Measurements from ENCODE around the gene LPP. TPM values are rescaled to one million over a fixed set of nuclear protein-coding genes. Genes with fewer than 3 reads are reported as not detected.

LPP gene
- total and polyA plus RNA-seq, 9 of the 15 experiments (the other 6 are each of a cell fraction or from before 2014, with no cell fraction given) = 0.07 to 0.18 TPM; not detected in 7

DNA sequence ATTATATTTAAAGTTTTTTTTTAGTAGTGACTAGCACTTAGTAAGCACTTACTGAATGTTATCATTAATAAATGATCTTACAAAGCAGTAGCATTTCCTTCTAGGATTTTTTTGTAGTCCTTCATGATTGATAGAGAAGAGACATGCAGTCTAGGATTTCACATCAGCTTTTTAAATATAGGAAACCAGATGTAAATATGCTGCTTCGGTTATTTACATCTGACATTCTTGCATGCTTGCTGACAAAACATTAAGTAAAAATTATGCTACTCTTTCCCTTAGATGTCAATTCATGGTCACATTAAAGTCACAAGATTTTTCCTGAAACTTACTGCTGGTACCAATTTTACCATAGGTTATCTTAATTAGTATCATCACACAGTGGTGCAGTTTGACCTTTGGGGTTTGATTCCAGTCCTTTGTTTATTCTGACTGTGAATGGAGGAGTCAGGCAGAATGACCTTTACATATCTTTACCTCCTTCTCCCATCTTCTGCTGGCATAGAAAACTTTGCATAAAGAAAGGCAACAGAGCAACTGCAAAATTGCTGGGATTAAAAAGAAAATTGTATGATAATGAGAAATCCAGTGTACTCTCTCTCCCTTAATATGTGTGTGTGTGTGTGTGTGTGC, 286.5 kb downstream of the LPP start:
- H3K27me3 ChIP-seq (ENCODE audit: control insufficient read depth in 2 of 2, insufficient read depth in 2 of 2, low read length in 2 of 2) = no peaks in the 10 kb centered on the region
- in situ Hi-C loops (cut with MboI) (no loop called here), intact Hi-C loops (cut with micrococcal nuclease) (no loop called here)
- DNase-seq (ENCODE audit: extremely low read depth in 1 of 4, low spot score in 3 of 4) (no peak), FAIRE-seq (no peak), ATAC-seq (no peak)
- no TSS peak for BruUV-seq (replicated peaks)
- no peaks in the 10 kb centered on the region for H3K9me3 ChIP-seq (replicated peaks; ENCODE audit: control insufficient read depth, insufficient read depth, low read depth, low read length)
- H4K20me1 ChIP-seq (replicated peaks; ENCODE audit: control insufficient read depth, insufficient read depth, low read length) = no peaks in the 10 kb centered on the region
- ChIA-PET POLR2A (no interaction called here), CTCF (ENCODE audit: low intra/inter-chr PET ratio) (no interaction called here)
- no peak overlapping the region for H2AFZ ChIP-seq (ENCODE audit: low read depth, low read length)
- no peaks in the 10 kb centered on the region for H3K4me1 ChIP-seq (replicated peaks in 1 of 2; ENCODE audit: control insufficient read depth in 2 of 2, insufficient read depth in 2 of 2, low read length in 2 of 2)
- no peak overlapping the region for H3K9ac ChIP-seq (ENCODE audit: insufficient read depth in 1 of 2, low read depth in 2 of 2, low read length in 2 of 2)
- no peaks in the 10 kb centered on the region for H3K9me1 ChIP-seq (ENCODE audit: control insufficient read depth, insufficient read depth, low read length)
- no peak overlapping the region for H3K4me2 ChIP-seq (ENCODE audit: insufficient read depth, low read length)
- no peaks in the 10 kb centered on the region for H3K36me3 ChIP-seq (ENCODE audit: control insufficient read depth, insufficient read depth, low read length)
- TF ChIP-seq HDAC2 (IDR thresholded peaks at IDR 0.05) (no peak), RBM15 (IDR thresholded peaks at IDR 0.05; ENCODE audit: insufficient read depth, low read length) (no peak), ZNF274 (IDR thresholded peaks at IDR 0.05; ENCODE audit: borderline replicate concordance, low read depth, low read length) (no peak)
- 0% methylated on average over 1 of the region's 1 CpG for WGBS (ENCODE audit: insufficient coverage, low coverage, missing lambda C conversion rate)
- H3K27ac ChIP-seq (ENCODE audit: extremely low read depth, low read depth, low read length) = no peak overlapping the region
- H3K79me2 ChIP-seq (ENCODE audit: control insufficient read depth, insufficient read depth, low read length) = no peaks in the 10 kb centered on the region
- no peak overlapping the region for H3K4me3 ChIP-seq

DNA sequence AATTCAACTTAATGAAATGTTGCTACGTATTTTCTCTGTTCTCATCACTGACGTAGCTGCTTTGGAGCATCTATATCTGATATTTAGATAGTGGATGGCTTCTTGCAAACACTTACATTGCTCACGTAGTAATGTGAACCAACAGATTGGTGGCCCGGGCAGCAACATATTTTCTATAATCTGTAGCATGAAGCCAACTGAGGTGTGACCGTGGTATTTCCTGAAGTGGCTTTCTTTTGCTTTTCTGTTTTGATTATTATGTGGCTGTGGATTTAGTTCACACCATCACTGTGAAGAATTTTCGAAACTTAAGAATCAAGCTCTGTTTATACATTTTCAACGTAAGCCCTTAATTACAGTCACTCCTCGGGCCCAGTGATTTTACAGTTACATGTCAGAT, 288.5 kb downstream of the LPP start:
- Histone ChIP-seq H3K9me1 (ENCODE audit: control insufficient read depth, insufficient read depth, low read length) (no peaks in the 10 kb centered on the region), H3K27me3 (ENCODE audit: control insufficient read depth in 2 of 2, insufficient read depth in 2 of 2, low read length in 2 of 2) (no peaks in the 10 kb centered on the region), H3K4me3 (no peak overlapping the region), H2AFZ (ENCODE audit: low read depth, low read length) (no peak overlapping the region), H3K9ac (ENCODE audit: insufficient read depth in 1 of 2, low read depth in 2 of 2, low read length in 2 of 2) (no peak overlapping the region), H3K79me2 (ENCODE audit: control insufficient read depth, insufficient read depth, low read length) (no peaks in the 10 kb centered on the region), H3K9me3 (replicated peaks; ENCODE audit: control insufficient read depth, insufficient read depth, low read depth, low read length) (no peaks in the 10 kb centered on the region), H3K4me2 (ENCODE audit: insufficient read depth, low read length) (no peak overlapping the region), H4K20me1 (replicated peaks; ENCODE audit: control insufficient read depth, insufficient read depth, low read length) (no peaks in the 10 kb centered on the region), H3K27ac (ENCODE audit: extremely low read depth, low read depth, low read length) (no peak overlapping the region), H3K36me3 (ENCODE audit: control insufficient read depth, insufficient read depth, low read length) (no peaks in the 10 kb centered on the region), H3K4me1 (replicated peaks in 1 of 2; ENCODE audit: control insufficient read depth in 2 of 2, insufficient read depth in 2 of 2, low read length in 2 of 2) (no peaks in the 10 kb centered on the region)
- ChIA-PET CTCF (ENCODE audit: low intra/inter-chr PET ratio) (no interaction called here), POLR2A (no interaction called here)
- no peak for FAIRE-seq
- in situ Hi-C loops (cut with MboI) = no loop called here
- WGBS (ENCODE audit: insufficient coverage, low coverage, missing lambda C conversion rate) = 0% methylated on average over 8 of the region's 8 CpGs
- no peak for ATAC-seq
- DNase-seq (ENCODE audit: extremely low read depth in 1 of 4, low spot score in 3 of 4) = no peak
- intact Hi-C loops (cut with micrococcal nuclease) = no loop called here
- BruUV-seq (replicated peaks) = no TSS peak
- no peak for TF ChIP-seq ZNF766 (CRISPR knock-in tag; conservative IDR thresholded peaks at IDR 0.05)
- no peak for TF ChIP-seq NRF1 (conservative IDR thresholded peaks at IDR 0.05 in 1 of 2, IDR thresholded peaks at IDR 0.05 in 1 of 2)
- TF ChIP-seq, protein P1, sequence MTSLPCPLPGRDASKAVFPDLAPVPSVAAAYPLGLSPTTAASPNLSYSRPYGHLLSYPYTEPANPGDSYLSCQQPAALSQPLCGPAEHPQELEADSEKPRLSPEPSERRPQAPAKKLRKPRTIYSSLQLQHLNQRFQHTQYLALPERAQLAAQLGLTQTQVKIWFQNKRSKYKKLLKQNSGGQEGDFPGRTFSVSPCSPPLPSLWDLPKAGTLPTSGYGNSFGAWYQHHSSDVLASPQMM (CRISPR knock-in tag; IDR thresholded peaks at IDR 0.05) = no peak
- no peak for TF ChIP-seq KAT8 (IDR thresholded peaks at IDR 0.05; ENCODE audit: low read depth)
- no peak for TF ChIP-seq GATAD2B (IDR thresholded peaks at IDR 0.05; ENCODE audit: borderline replicate concordance)
- no peak for TF ChIP-seq HNRNPH1 (optimal IDR thresholded peaks at IDR 0.05; ENCODE audit: low read depth, low read length)
- no peak for TF ChIP-seq POLR2AphosphoS5 (IDR thresholded peaks at IDR 0.05; ENCODE audit: control insufficient read depth, insufficient read depth, low read depth, low read length)
- no peak for TF ChIP-seq ZFP36 (IDR thresholded peaks at IDR 0.05; ENCODE audit: low read depth, low read length, partially characterized antibody)
- no peak for TF ChIP-seq SIRT6 (IDR thresholded peaks at IDR 0.05; ENCODE audit: low read depth, low read length)
- no peak for TF ChIP-seq RBBP5 (IDR thresholded peaks at IDR 0.05; ENCODE audit: borderline replicate concordance, insufficient read depth, low read length, poor library complexity, severe bottlenecking)
- TF ChIP-seq CEBPG (CRISPR knock-in tag; IDR thresholded peaks at IDR 0.05) = no peak
- no peak for TF ChIP-seq CEBPG (tag; conservative IDR thresholded peaks at IDR 0.05 in 1 of 2, IDR thresholded peaks at IDR 0.05 in 1 of 2)
- TF ChIP-seq ZNF184 (CRISPR knock-in tag; IDR thresholded peaks at IDR 0.05) = no peak

Measured in K562 (cell line).